AG04450 (cell line): ENCODE data around the gene COL6A2. TPM values are rescaled to one million over a fixed set of nuclear protein-coding genes. Genes with fewer than 3 reads are reported as not detected.

Source experiments
- CTCF ChIA-PET: fragments of 300-600, 350-600 bp; formaldehyde crosslinking; extraction: SDS; loops from one replicate; lab custom pipeline; 2022; ENCODE audit warnings: antibody characterized with exemption, inconsistent platforms; lab: Charles Lee
- POLR2A ChIA-PET: fragments of 350-600 bp; formaldehyde crosslinking; extraction: SDS; loops from one replicate; lab custom pipeline; 2021; ENCODE audit warnings: antibody characterized with exemption, inconsistent platforms; lab: Yijun Ruan, JAX
- DNase-seq: peaks from one replicate; pipeline ENCODE4 v3.0.0-alpha.2; 2011; ENCODE audit warnings: low read depth, low spot score
- H3K27ac ChIP-seq: one replicate; pipeline ENCODE4 v1.5.1; 2012; ENCODE audit warnings: low read depth, low read length, control low read depth
- H3K27me3 ChIP-seq: one replicate; pipeline ENCODE4 v1.6.0; 2012; ENCODE audit warnings: low read length; ENCODE audit not compliant: control insufficient read depth, insufficient read depth
- H3K4me3 ChIP-seq: 2 replicates; pipeline ENCODE4 v1.5.1; 2011; ENCODE audit warnings: mild to moderate bottlenecking, low read depth, low read length, control low read depth
- H3K9me3 ChIP-seq: 2 replicates; pipeline ENCODE4 v1.5.1; 2012; ENCODE audit warnings: low read length; ENCODE audit not compliant: control insufficient read depth, insufficient read depth
- CTCF ChIP-seq: IDR thresholded peaks from 2 replicates; pipeline ENCODE4 v1.5.1; 2011; ENCODE audit warnings: low read depth, low read length, control low read depth, inconsistent platforms
- polyA plus RNA-seq: library from polyadenylated mRNA; depleted of rRNA; stranded (reverse); fragments of >200 nt; gene quantifications from 2 replicates; pipeline ENCODE4 v1.2.3, GENCODE V29; 2011

Gene COL6A2
- polyA plus RNA-seq, 1 experiment: 454 TPM

GRCh38 chr21:46159390-46159789 lies 61.5 kb downstream of the COL6A2 start:
- Histone ChIP-seq H3K4me3 (no peak overlapping the region), H3K27me3 (peaks cover 18% of the 10 kb centered on the region), H3K27ac (no peak overlapping the region), H3K9me3 (peaks cover 6% of the 10 kb centered on the region; the same call in 1 of the 2 replicates)
- DNase-seq: no peak
- ChIA-PET POLR2A (no interaction called here), CTCF (interaction anchor here (1.1 kb wide), 1 partner anchor 16 kb away, joined by 3 read pairs; no protein-coding TSS in a partner anchor)
- TF ChIP-seq CTCF: no peak

GRCh38 chr21:46159841-46160656 lies 62.1 kb downstream of the COL6A2 start:
- ChIA-PET CTCF (interaction anchor here (0.7 kb wide), 1 partner anchor 17 kb away, joined by 4 read pairs; no protein-coding TSS in a partner anchor), POLR2A (no interaction called here)
- TF ChIP-seq CTCF: no peak
- Histone ChIP-seq H3K9me3 (peaks cover 6% of the 10 kb centered on the region; the same call in 1 of the 2 replicates), H3K4me3 (no peak overlapping the region), H3K27ac (no peak overlapping the region), H3K27me3 (peaks cover 21% of the 10 kb centered on the region)
- no peak for DNase-seq

- ChIA-PET POLR2A (no interaction called here), CTCF (interaction anchor here (0.7 kb wide), 1 partner anchor 17 kb away, joined by 4 read pairs; no protein-coding TSS in a partner anchor)
- DNase-seq: no peak
- no peak overlapping the region for H3K27ac ChIP-seq
- TF ChIP-seq CTCF: no peak
- H3K27me3 ChIP-seq: peaks cover 21% of the 10 kb centered on the region
- no peak overlapping the region for H3K4me3 ChIP-seq
- H3K9me3 ChIP-seq: peaks cover 6% of the 10 kb centered on the region; the same call in 1 of the 2 replicates
Observed at GRCh38 chr21:46160657-46160906, 62.7 kb downstream of the COL6A2 start.

- Histone ChIP-seq H3K27ac (no peak overlapping the region), H3K27me3 (peaks cover 21% of the 10 kb centered on the region), H3K4me3 (no peak overlapping the region), H3K9me3 (peaks cover 6% of the 10 kb centered on the region; the same call in 1 of the 2 replicates)
- CTCF ChIA-PET: interaction anchor here (1.2 kb wide), 1 partner anchor 7 kb away, joined by 4 read pairs; no protein-coding TSS in a partner anchor
- POLR2A ChIA-PET: no interaction called here
- TF ChIP-seq CTCF: no peak
- DNase-seq: no peak
Observed at GRCh38 chr21:46160907-46161632, 63.2 kb downstream of the COL6A2 start.
